T-helper 17 cell (primary cell): ENCODE data around the gene GTF3C1. TPM values are rescaled to one million over a fixed set of nuclear protein-coding genes. Genes with fewer than 3 reads are reported as not detected.
A peak's percentile ranks its signal among the peaks of the same experiment; 100 is the strongest.

Experiments
- ATAC-seq: fragments of 150-1000 bp; cut with Tn5 transposase; 2 replicates; pipeline ENCODE4 v1.10.0; 2021; ENCODE audit warnings: mild to moderate bottlenecking, moderate library complexity
- DNase-seq, 3 donors: peaks; one replicate each; pipeline versions ENCODE4 v3.0.0 to v3.0.0-alpha.2; 2020 to 2021
- H3K9me3 ChIP-seq: one replicate; pipeline ENCODE4 v1.7.0; 2013; ENCODE audit warnings: low read length, mild to moderate bottlenecking; ENCODE audit not compliant: control insufficient read depth, poor library complexity, severe bottlenecking
- H3K27ac Mint-ChIP-seq: one replicate; pipeline ENCODE4 v1.8.0; 2022; ENCODE audit warnings: mild to moderate bottlenecking, moderate library complexity, mixed read lengths
- H3K27me3 Mint-ChIP-seq: one replicate; pipeline ENCODE4 v1.8.0; 2022; ENCODE audit warnings: mixed read lengths
- H3K36me3 Mint-ChIP-seq: one replicate; pipeline ENCODE4 v1.8.0; 2022; ENCODE audit warnings: low read depth, mixed read lengths
- H3K4me1 Mint-ChIP-seq: one replicate; pipeline ENCODE4 v1.8.0; 2022; ENCODE audit warnings: mild to moderate bottlenecking, mixed read lengths
- H3K4me3 Mint-ChIP-seq: one replicate; pipeline ENCODE4 v1.8.0; 2022; ENCODE audit warnings: mild to moderate bottlenecking, moderate library complexity, mixed read lengths
- total RNA-seq, 4 donors: library from RNA in 2 of 4; stranded (reverse) in 2 of 4; gene quantifications; one replicate each; pipeline ENCODE4 v1.2.3 and lab custom pipeline; 2022 to 2026

Gene GTF3C1
- total RNA-seq, 2 donors from 2014 or later: 55.3 to 55.6 TPM

DNA sequence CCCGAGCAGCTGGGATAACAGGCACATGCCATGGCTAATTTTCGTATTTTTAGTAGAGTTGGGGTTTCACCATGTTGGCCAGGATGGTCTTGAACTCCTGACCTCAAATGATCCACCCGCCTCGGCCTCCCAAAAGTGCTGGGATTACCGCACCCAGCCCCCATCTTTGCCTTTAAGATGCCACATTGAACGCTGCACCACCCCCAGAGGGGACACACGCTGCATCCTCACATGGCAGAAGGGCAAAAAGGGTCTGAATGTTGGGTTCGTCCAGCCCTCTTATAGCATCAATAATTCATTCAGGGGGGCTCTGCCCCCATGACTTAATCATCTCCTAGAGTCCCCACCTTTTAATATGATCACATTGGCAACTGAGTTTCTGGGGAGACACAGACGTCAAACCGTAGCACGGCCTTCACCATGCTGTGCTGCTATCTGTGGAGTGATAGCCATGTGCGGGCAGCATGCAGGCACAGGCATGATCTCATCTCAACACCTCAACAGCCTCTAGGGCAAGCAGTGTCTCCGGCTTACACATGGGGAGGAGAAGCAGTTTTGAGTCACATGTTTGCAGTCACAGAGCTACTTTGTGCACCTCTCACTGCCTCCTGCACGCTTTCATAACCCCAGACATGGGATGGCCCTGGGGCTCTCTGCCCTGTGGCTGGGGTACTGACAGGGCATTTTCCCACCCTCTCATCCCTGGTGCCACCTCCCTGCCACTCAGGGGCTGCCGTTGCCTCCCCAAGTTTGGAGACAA is 117.8 kb downstream of the GTF3C1 start:
- Mint-ChIP-seq H3K27me3 (no peaks in the 10 kb centered on the region), H3K27ac (peak overlapping the region; percentile 71), H3K4me1 (peaks cover 9% of the 10 kb centered on the region), H3K4me3 (no peak overlapping the region), H3K36me3 (peaks cover 4% of the 10 kb centered on the region)
- DNase-seq (peak in 1 of 3 donors; percentile 1), ATAC-seq (no peak)
- H3K9me3 ChIP-seq: no peaks in the 10 kb centered on the region

DNA sequence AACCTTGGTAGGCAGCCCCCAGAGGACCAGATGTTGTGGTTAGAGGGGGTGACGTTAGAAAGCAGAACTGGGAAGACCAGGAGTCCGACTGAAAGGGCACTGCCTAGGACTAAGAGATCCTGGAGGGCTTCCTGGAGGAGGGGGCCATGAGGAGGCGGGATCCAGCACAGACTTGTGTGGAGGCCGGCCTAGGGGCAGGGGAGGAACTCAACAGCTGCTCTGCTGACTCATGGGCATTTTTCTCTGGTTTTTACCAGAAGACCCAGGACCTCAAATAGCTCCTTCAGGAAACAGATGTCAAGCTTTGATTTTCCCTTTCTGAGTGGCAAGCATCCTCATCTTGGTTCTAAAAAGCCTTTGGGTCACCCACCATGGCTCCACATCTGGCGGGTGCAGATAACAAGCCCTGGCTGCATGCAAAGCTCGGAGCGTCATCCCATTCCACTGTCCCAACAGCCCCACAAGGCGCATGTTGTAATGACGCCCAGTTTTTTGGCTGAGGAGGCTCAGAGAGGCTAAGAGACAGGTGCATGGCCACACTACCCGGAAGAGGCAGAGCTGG is 118.7 kb downstream of the GTF3C1 start:
- ATAC-seq (no peak), DNase-seq (no peak)
- Mint-ChIP-seq H3K27me3 (no peaks in the 10 kb centered on the region), H3K36me3 (peaks cover 2% of the 10 kb centered on the region), H3K4me1 (peaks cover 14% of the 10 kb centered on the region), H3K27ac (no peak overlapping the region), H3K4me3 (no peak overlapping the region)
- H3K9me3 ChIP-seq: no peaks in the 10 kb centered on the region

DNA sequence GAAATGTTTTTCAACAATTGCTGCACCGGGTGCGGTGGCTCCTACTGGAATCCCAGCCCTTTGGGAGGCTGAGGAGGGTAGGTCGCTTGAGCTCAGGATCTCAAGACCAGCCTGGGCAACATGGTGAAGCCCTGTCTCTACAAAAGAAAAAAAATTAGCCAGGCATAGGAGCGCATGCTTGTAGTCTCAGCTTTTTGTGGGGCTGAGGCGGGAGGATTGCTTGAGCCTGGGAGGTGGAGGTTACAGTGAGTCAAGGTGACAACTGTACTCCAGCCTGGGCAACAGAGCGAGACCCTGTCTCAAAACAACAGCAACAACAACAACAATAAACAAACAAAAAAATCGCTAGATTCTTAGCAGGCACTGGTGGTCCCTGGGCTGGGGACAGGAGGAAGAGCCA is 119.2 kb downstream of the GTF3C1 start:
- ATAC-seq (no peak), DNase-seq (no peak)
- H3K36me3 Mint-ChIP-seq: peaks cover 2% of the 10 kb centered on the region

DNA sequence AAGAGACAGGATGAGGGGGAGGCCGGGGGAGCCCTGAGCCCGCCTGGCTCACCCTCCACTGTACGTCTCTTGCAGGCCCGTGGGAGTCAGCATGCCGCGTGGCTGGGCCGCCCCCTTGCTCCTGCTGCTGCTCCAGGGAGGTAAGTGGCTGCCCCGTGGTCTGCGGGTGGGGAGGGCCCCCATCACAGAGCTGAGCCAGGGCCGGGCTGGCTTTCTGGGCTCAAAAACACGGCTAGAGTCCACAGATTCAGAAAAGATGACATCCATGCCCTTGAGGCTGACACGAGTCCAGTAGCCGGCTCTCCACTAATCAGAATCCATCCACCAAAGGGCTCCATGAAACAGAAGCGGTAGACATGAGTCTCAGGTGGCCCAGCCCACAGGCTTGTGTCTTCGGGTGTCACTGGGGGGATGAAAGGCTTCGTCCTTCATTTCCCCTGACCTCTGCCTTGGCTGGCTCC is 119.7 kb downstream of the GTF3C1 start:
- no peaks in the 10 kb centered on the region for H3K9me3 ChIP-seq
- peaks cover 16% of the 10 kb centered on the region for H3K4me1 Mint-ChIP-seq
- no peak for ATAC-seq
- peak in 1 of 3 donors; percentile 2 for DNase-seq
- H3K27me3 Mint-ChIP-seq: no peaks in the 10 kb centered on the region
- peaks cover 2% of the 10 kb centered on the region for H3K36me3 Mint-ChIP-seq
- no peak overlapping the region for H3K27ac Mint-ChIP-seq
- no peak overlapping the region for H3K4me3 Mint-ChIP-seq

More for the DNA sequence above, 119.2 kb downstream of the GTF3C1 start:
- H3K9me3 ChIP-seq: no peaks in the 10 kb centered on the region
- Mint-ChIP-seq H3K27ac (no peak overlapping the region), H3K27me3 (no peaks in the 10 kb centered on the region), H3K4me1 (peaks cover 15% of the 10 kb centered on the region), H3K4me3 (no peak overlapping the region)

DNA sequence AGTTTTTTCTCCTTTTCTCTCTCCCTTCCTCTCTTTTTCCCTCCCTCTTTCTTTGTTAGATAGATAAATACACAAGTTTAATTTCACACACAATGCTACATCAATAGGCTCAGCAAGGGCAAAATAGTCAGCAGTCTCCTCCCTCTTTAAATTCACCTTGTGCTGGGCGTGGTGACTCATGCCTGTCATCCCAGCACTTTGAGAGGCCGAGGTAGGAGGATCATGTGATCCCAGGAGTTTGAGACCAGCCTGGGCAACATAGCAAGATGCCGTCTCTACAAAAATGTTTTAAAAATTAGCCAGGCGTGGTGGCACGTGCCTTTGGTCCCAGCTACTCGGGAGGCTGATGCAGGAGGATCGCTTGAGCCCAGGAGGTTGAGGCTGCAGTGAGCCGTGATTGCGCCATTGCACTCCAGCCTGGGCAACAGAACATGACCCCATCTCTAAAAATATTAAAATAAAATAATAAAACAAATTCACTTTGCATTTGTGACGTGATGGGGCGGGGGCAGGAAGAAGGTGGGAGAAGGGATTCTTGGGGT is 120.3 kb downstream of the GTF3C1 start:
- H3K27me3 Mint-ChIP-seq: no peaks in the 10 kb centered on the region
- H3K9me3 ChIP-seq: no peaks in the 10 kb centered on the region
- peaks cover 17% of the 10 kb centered on the region for H3K4me1 Mint-ChIP-seq
- no peak overlapping the region for H3K27ac Mint-ChIP-seq
- ATAC-seq (no peak), DNase-seq (no peak)
- H3K4me3 Mint-ChIP-seq: no peak overlapping the region
- H3K36me3 Mint-ChIP-seq: peaks cover 2% of the 10 kb centered on the region

DNA sequence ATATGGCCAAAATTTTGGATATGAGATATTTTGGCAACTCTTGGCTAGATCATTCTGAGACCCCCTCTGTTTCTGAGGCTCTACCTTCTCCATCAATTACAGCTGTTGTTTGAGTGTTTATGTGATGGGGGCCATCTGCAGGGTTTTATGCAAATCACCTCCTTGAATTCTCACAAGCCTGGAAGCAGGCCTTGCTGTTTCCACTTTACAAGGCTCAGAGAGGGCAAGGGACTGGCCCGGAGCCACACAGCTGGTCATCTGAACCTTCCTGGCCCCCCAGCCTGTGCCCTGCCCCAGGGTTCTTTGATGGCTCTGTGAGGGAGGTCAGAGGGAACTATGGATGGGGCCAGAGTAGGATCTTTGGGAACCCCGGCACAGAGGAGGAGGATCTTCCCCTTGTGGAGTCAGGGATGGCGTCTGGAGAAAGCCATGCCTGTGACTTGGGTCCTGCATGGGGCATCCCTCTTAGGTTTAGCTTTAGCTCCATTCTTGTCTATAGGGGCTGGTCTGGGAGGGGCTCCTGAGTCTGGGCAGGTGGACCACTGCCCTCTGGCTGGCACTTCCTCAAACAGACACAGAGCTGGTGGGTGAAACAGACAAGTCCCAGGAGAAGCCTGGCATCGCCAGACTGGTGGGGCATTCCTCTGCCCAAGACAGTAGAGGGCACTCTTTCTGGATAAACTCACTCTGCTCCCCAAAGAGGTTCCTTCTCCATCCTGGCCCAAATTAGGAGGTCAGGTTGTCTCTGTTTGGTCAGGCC is 121.5 kb downstream of the GTF3C1 start:
- H3K9me3 ChIP-seq: peaks cover 4% of the 10 kb centered on the region
- H3K36me3 Mint-ChIP-seq: peaks cover 2% of the 10 kb centered on the region
- ATAC-seq: no peak
- no peak for DNase-seq
- H3K27me3 Mint-ChIP-seq: no peaks in the 10 kb centered on the region
- H3K4me1 Mint-ChIP-seq: peaks cover 17% of the 10 kb centered on the region
- H3K4me3 Mint-ChIP-seq: no peak overlapping the region
- no peak overlapping the region for H3K27ac Mint-ChIP-seq

DNA sequence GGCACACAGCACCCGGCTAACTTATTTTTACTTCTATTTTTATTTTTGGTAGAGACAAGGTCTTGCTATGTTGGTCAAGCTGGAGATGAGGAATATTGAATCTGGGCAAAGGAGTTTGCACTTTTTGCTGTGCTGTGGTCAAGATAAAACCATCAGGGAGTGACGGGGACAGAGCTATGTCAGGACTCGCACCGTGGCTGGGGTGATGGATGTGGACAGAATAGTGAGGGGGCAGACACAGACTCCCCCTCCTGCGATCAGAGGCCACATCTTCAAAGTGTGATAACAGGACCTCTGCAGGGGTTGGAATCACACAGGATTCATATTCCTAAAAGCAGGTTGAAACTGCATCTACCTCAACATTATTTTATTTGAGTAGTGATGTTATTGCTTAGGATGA is 122.2 kb downstream of the GTF3C1 start:
- ATAC-seq (no peak), DNase-seq (no peak)
- peaks cover 15% of the 10 kb centered on the region for H3K4me1 Mint-ChIP-seq
- H3K4me3 Mint-ChIP-seq: no peak overlapping the region
- no peaks in the 10 kb centered on the region for H3K36me3 Mint-ChIP-seq
- H3K27me3 Mint-ChIP-seq: no peaks in the 10 kb centered on the region
- peak overlapping the region; percentile 72 for H3K27ac Mint-ChIP-seq
- H3K9me3 ChIP-seq: peaks cover 4% of the 10 kb centered on the region

DNA sequence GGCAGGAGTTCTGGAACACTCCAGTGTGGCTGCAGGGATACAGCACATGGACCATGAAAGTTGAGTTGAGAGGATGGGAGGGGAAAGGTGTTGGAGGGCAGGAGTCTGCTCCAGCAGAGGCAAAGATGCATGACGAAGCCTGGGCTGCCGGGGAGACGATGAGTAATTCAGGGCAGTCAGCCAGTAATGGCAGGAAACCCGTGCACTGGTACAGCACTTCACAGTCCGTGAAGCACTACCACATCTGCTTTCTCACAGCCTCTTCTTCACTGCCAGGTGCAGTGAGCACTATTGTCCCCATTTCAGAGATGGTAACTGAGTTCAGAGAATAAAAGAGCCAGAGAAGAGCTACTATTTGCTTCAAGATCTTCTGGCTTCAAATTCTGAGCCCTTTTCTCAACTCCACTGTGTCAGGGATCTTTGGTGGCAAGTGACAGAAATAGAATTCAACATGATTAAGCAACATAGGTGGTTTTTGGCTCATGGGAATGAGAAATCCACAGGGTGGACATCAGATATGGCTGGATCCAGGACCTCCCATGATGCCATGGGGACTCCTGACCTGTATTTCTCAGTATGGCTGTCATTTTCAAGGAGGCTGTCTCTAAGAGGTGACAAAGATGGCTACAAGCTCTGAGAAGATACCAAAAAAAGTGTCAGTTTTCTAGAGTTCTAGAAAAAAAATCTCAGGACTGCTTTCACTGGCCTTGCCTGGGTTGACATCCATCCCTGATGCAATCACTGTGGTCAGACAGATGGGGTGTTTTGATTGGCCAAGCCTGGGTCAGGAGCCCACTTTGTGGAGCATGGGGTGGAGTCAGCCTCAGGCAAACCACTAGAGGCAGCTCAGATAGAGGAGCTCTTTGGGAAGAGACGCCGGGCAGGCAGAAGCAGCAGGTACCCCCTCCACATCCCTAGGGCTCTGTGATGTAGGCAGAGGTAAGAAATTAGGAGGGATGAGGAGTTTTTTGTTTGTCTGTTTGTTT is 123.0 kb downstream of the GTF3C1 start:
- no peaks in the 10 kb centered on the region for H3K27me3 Mint-ChIP-seq
- peak; percentile 97 for ATAC-seq
- H3K4me3 Mint-ChIP-seq: peak overlapping the region; percentile 74
- peak; percentile 35 to 61 (median 37) for DNase-seq
- H3K9me3 ChIP-seq: peaks cover 6% of the 10 kb centered on the region
- no peaks in the 10 kb centered on the region for H3K36me3 Mint-ChIP-seq
- H3K4me1 Mint-ChIP-seq: peaks cover 15% of the 10 kb centered on the region
- H3K27ac Mint-ChIP-seq: peak overlapping the region; percentile 72

DNA sequence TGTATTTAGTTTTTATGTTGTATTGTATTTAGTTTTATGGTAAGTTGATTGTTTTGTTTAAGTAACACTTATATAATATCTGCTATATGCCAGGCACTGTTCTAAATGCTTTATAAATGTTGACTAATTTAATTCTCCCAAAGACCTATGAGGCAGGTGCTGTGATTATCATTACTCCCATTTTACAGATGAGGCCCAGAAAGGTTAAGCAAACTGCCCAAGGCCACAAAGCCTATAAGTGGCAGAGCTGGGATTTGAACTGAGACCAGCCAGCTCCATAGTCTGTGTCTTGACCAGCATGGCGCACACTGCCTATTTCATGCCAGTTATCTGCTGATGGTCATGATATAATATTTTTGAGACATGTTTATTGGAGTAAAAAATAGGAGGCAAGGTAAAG is 123.8 kb downstream of the GTF3C1 start:
- Mint-ChIP-seq H3K27me3 (no peaks in the 10 kb centered on the region), H3K4me1 (peaks cover 15% of the 10 kb centered on the region), H3K36me3 (no peaks in the 10 kb centered on the region), H3K27ac (peak overlapping the region; percentile 72), H3K4me3 (peak overlapping the region; percentile 74)
- ATAC-seq: no peak
- DNase-seq: no peak
- H3K9me3 ChIP-seq: peaks cover 6% of the 10 kb centered on the region

DNA sequence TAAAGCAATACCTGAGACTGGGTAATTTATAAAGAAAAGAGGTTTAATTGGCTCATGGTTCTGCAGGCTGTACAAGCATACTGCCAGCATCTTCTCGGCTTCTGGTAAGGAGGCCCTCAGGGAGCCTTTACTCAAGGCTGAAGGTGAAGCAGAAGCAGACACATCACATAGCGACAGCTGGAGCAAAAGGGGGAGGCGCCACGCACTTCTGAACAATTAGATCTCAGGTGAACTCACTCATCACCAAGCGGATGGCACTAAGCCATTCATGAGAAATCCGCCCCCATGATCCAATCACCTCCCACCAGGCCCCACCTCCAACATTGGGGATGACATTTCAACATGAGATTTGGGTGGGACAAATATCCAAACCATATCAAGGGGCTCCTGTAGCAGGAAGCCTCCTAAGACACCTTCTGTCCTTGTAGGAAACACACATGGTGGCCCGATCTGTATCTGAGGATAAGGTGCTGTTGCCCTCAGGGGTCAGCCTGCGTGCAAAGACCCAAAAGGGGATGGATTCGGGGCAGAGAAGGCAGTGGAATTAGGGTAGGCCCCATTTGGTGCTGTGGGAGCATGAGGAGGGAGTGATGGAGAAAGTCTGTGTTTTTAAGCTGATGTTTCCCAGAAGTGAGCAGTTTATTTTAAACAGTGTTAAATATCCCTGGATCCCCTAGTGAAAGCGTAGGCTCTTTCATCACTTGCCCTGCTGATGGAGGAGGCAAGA is 124.8 kb downstream of the GTF3C1 start:
- peaks cover 10% of the 10 kb centered on the region for H3K9me3 ChIP-seq
- Mint-ChIP-seq H3K4me1 (peaks cover 17% of the 10 kb centered on the region), H3K27ac (peak overlapping the region; percentile 72), H3K27me3 (no peaks in the 10 kb centered on the region), H3K4me3 (no peak overlapping the region), H3K36me3 (peaks cover 2% of the 10 kb centered on the region)
- DNase-seq (peak in 1 of 3 donors; percentile 2), ATAC-seq (no peak)

DNA sequence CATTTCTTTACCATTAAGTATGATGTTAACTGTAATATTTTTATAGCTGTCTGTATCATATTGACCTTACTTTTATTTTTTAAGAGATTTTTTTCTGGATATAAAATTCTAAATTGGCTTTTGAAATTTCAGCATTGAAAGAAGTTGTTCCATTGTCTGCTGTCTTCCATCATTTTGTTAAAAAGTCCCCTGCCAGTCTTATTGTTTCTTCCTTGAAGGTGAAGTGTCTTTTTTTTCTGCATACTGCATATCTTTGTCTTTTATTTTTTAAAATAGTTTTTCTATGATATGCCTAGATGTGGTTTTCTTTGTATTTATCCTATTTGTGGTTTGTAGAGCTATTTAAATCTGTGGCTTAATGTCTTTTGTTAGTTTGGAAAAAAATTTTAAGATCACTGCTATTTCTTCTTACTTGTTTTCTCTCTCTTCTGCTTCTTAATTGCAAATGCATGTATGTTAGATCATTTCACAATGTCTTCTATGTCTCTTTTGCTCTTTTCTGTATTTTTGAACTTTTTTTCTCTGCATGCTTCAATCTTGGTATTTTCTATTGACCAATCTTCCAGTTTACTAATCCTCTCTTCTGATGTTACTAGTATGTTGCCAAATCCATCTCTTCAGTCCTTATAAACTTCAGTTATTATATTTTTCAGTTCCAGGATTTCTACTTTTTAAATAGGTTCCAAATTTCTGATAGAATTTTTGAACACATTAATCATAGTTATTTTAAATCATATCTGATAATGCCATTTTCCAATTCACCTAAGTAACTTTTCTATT is 127.6 kb downstream of the GTF3C1 start:
- Mint-ChIP-seq H3K4me1 (peaks cover 16% of the 10 kb centered on the region), H3K4me3 (no peak overlapping the region), H3K27me3 (no peaks in the 10 kb centered on the region), H3K27ac (no peak overlapping the region), H3K36me3 (peaks cover 5% of the 10 kb centered on the region)
- ATAC-seq: no peak
- DNase-seq: no peak
- H3K9me3 ChIP-seq: peaks cover 10% of the 10 kb centered on the region
